ENCODE data around the gene SDHAF4. TPM values are rescaled to one million over a fixed set of nuclear protein-coding genes. Genes with fewer than 3 reads are reported as not detected.

The SDHAF4 gene
- total RNA-seq, 2 donors from 2014 or later = 9.6 to 12.0 TPM

DNA sequence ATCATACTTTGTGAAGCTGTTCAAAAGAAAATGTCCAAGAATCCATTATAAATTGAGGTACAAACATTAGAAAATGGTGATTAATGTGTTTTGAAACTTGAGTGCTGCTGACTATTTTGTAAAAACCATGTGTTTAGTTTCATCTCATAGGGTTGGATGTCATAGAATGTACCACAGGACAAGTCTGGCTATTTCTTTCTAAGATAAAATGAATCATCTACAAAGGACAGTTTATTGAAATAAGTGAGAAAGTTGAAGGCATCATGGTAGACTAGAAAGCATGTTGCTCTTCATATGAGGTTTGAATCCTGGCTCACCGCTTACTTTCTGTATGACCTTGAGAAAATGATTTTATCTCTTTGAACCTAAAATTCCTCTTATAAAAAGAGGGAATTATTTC is 71.7 kb downstream of the SDHAF4 start:
- H3K36me3 ChIP-seq = no peaks in the 10 kb centered on the region
- intact Hi-C loops (cut with DNase I) = no loop called here
- TF ChIP-seq, protein P1, sequence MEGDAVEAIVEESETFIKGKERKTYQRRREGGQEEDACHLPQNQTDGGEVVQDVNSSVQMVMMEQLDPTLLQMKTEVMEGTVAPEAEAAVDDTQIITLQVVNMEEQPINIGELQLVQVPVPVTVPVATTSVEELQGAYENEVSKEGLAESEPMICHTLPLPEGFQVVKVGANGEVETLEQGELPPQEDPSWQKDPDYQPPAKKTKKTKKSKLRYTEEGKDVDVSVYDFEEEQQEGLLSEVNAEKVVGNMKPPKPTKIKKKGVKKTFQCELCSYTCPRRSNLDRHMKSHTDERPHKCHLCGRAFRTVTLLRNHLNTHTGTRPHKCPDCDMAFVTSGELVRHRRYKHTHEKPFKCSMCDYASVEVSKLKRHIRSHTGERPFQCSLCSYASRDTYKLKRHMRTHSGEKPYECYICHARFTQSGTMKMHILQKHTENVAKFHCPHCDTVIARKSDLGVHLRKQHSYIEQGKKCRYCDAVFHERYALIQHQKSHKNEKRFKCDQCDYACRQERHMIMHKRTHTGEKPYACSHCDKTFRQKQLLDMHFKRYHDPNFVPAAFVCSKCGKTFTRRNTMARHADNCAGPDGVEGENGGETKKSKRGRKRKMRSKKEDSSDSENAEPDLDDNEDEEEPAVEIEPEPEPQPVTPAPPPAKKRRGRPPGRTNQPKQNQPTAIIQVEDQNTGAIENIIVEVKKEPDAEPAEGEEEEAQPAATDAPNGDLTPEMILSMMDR (IDR thresholded peaks at IDR 0.05) = no peak
- no peak overlapping the region for H3K4me3 ChIP-seq
- H3K27ac ChIP-seq = no peak overlapping the region
- no peaks in the 10 kb centered on the region for H3K9me3 ChIP-seq
- H3K4me1 ChIP-seq = no peaks in the 10 kb centered on the region
- DNase-seq = no peak
- no peaks in the 10 kb centered on the region for H3K27me3 ChIP-seq
- H3K9ac ChIP-seq (ENCODE audit: low read depth in 2 of 2, low read length in 2 of 2) = no peak overlapping the region

Other genes starting within 250 kb of the SDHAF4 start
- gene FAM135A, start 153.4 kb upstream of the SDHAF4 start, total RNA-seq = 10 to 100 TPM; 36.4 to 54.8 TPM
- 10 to 100 TPM; 42.3 to 62.8 TPM for gene SMAP1, start 101.0 kb downstream of the SDHAF4 start, total RNA-seq